Measurements from ENCODE around the gene FAM187B.
A peak's percentile ranks its signal among the peaks of the same experiment; 100 is the strongest.

The FAM187B gene

DNA sequence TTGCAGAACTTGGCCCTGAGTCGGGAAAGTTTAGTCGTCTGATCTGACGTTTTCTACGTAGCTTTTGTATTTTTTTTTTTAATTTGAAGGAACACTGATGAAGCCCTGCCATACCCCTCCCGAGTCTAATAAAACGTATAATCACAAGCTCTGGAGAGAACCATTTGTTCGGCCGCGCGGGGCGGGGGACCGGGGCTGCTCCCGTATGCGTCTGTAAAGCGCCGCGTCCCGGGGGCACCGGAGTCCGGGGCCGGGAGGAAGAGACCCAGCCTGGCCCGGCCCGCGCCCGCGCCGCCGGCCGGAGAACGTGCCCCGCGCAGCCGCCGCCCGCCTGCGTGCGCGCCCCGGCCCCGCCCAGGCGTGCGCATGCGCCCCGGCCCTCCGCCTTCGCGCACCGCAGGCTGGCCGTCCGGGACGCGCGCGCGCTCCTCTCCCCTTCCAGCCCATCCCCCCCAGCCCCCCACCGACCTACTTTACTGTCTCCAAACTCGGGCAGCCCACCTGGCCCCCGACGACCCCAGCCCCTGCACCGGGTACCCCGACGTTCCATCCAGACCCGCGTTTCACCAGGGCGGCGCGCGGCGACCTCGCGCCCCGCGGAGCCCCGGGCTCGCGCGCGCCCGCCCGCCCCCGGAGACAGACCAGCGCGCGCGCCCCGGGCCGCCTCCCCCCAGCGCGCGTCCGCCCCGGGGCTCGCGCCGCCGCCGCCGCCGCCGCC, 39.4 kb upstream of the FAM187B start:
- Histone ChIP-seq H3K4me3 (ENCODE audit: low read length) (peak overlapping the region; percentile 31), H3K4me1 (ENCODE audit: control insufficient read depth, insufficient read depth, low read length) (peaks cover 27% of the 10 kb centered on the region), H3K27me3 (ENCODE audit: control insufficient read depth, insufficient read depth, low read length) (no peaks in the 10 kb centered on the region), H3K36me3 (ENCODE audit: control insufficient read depth, insufficient read depth, low read length) (peaks cover 15% of the 10 kb centered on the region), H3K9ac (ENCODE audit: low read length) (peak overlapping the region; percentile 83), H3K9me3 (ENCODE audit: control insufficient read depth, low read length) (no peaks in the 10 kb centered on the region)

DNA sequence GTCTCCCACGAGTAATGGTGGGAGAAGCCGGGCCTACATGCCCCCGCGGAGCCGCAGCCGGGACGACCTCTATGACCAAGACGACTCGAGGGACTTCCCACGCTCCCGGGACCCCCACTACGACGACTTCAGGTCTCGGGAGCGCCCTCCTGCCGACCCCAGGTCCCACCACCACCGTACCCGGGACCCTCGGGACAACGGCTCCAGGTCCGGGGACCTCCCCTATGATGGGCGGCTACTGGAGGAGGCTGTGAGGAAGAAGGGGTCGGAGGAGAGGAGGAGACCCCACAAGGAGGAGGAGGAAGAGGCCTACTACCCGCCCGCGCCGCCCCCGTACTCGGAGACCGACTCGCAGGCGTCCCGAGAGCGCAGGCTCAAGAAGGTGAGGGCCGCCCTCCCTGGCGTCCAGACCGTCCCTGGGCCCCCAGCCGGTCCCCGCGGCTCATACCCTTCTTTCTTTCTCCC, 38.8 kb upstream of the FAM187B start:
- H3K4me1 ChIP-seq (ENCODE audit: control insufficient read depth, insufficient read depth, low read length), result peaks cover 27% of the 10 kb centered on the region
- peaks cover 15% of the 10 kb centered on the region for H3K36me3 ChIP-seq (ENCODE audit: control insufficient read depth, insufficient read depth, low read length)

DNA sequence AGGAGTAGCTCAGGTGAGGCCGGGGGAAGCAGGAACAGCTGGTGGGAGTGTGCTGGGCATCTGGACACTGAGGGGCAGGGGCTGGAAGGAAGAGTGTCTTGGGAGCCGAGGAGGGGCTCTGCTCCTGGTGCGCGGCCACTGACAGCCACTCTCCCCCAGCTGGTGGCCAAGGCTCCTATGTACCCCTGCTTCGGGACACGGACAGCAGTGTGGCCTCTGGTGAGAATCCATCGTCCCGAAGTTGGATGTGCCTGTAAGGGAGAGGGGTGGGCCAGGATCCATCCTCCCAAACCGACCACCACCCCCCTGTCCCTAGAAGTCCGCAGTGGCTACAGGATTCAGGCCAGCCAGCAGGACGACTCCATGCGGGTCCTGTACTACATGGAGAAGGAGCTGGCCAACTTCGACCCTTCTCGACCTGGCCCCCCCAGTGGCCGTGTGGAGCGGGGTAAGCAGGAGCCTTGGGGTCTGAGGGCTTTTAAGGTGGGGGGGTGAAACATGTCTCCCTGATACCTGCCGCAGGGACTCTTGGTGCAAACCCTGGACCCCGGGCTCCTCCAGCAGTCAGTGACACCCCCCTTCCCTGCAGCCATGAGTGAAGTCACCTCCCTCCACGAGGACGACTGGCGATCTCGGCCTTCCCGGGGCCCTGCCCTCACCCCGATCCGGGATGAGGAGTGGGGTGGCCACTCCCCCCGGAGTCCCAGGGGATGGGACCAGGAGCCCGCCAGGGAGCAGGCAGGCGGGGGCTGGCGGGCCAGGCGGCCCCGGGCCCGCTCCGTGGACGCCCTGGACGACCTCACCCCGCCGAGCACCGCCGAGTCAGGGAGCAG, 38.2 kb upstream of the FAM187B start:
- Histone ChIP-seq H3K4me3 (ENCODE audit: low read length) (no peak overlapping the region), H3K36me3 (ENCODE audit: control insufficient read depth, insufficient read depth, low read length) (peaks cover 15% of the 10 kb centered on the region), H3K4me1 (ENCODE audit: control insufficient read depth, insufficient read depth, low read length) (peaks cover 27% of the 10 kb centered on the region)

More for the DNA sequence above, 38.8 kb upstream of the FAM187B start:
- Histone ChIP-seq H3K4me3 (ENCODE audit: low read length) (peak overlapping the region; percentile 31), H3K9me3 (ENCODE audit: control insufficient read depth, low read length) (no peaks in the 10 kb centered on the region), H3K9ac (ENCODE audit: low read length) (peak overlapping the region; percentile 83), H3K27me3 (ENCODE audit: control insufficient read depth, insufficient read depth, low read length) (no peaks in the 10 kb centered on the region)

DNA sequence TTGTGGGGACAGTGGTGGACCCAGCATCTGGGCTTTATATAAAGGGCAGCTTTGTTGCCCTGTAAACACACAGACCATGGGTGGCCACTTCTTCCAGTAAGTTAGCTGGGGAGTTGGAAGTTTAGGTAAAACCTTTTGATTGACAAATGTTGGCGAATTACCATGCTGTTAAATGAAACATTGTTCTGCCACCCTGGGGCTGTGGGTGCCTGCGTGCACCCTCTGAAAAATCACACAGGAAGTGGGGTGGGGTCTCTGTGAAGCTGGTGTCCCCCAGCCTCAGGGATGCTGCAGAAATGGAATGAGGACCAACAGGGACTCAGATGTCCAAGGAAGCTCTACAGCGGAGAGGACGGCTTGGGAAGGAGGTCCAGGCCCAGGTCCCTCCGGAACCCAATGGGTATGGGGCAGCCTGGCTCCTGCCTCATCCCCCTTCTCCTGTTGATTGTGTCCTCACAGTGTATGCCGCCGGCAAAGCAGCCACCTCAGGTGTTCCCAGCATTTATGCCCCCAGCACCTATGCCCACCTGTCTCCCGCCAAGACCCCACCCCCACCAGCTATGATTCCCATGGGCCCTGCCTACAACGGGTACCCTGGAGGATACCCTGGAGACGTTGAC, 37.5 kb upstream of the FAM187B start:
- H3K36me3 ChIP-seq (ENCODE audit: control insufficient read depth, insufficient read depth, low read length), result peaks cover 8% of the 10 kb centered on the region
- no peaks in the 10 kb centered on the region for H3K9me3 ChIP-seq (ENCODE audit: control insufficient read depth, low read length)
- no peak overlapping the region for H3K9ac ChIP-seq (ENCODE audit: low read length)
- H3K27me3 ChIP-seq (ENCODE audit: control insufficient read depth, insufficient read depth, low read length), result no peaks in the 10 kb centered on the region
- H3K4me3 ChIP-seq (ENCODE audit: low read length), result no peak overlapping the region
- H3K4me1 ChIP-seq (ENCODE audit: control insufficient read depth, insufficient read depth, low read length), result peaks cover 27% of the 10 kb centered on the region

More for the DNA sequence above, 38.2 kb upstream of the FAM187B start:
- Histone ChIP-seq H3K27me3 (ENCODE audit: control insufficient read depth, insufficient read depth, low read length) (no peaks in the 10 kb centered on the region), H3K9me3 (ENCODE audit: control insufficient read depth, low read length) (no peaks in the 10 kb centered on the region), H3K9ac (ENCODE audit: low read length) (peak overlapping the region; percentile 83)

DNA sequence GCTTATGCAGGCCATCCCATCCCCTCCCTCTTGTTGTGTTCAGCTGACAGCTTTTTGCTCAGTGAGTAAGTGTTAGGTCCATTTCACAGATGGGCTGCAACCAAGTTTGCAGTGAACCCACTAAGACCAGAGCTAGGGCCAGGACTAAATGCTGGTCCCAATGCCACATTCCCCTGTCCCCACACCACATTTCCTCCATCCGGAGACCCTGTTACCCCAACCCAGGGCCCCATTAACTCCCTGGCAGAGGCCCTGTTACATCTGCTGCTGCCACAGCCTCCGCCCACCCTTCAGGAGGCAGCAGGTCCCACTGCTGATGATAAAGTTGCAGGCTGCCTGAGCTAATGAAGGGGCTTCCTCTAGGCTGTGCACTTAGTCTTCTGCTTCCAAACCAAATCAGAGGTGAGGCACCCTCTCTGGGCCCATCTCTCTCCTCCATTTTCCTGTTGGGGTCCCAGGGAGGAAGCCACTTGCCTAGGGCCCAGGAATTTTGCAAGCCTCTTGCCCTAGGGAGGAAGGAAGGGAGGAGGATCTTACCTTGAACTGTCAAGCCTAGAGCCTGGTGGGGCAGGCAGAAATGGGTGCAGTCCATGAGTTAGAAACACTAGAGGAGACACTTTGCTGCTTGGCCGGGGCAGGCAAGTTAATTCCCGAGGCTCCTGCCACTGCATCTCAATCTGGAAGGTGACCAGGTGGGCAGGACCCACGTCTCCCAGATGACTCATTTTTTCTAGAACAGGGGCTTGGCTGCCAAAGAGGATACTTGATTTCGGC, 36.8 kb upstream of the FAM187B start:
- Histone ChIP-seq H3K4me1 (ENCODE audit: control insufficient read depth, insufficient read depth, low read length) (peaks cover 27% of the 10 kb centered on the region), H3K4me3 (ENCODE audit: low read length) (no peak overlapping the region), H3K27me3 (ENCODE audit: control insufficient read depth, insufficient read depth, low read length) (no peaks in the 10 kb centered on the region), H3K36me3 (ENCODE audit: control insufficient read depth, insufficient read depth, low read length) (peaks cover 6% of the 10 kb centered on the region), H3K9ac (ENCODE audit: low read length) (no peak overlapping the region), H3K9me3 (ENCODE audit: control insufficient read depth, low read length) (no peaks in the 10 kb centered on the region)

DNA sequence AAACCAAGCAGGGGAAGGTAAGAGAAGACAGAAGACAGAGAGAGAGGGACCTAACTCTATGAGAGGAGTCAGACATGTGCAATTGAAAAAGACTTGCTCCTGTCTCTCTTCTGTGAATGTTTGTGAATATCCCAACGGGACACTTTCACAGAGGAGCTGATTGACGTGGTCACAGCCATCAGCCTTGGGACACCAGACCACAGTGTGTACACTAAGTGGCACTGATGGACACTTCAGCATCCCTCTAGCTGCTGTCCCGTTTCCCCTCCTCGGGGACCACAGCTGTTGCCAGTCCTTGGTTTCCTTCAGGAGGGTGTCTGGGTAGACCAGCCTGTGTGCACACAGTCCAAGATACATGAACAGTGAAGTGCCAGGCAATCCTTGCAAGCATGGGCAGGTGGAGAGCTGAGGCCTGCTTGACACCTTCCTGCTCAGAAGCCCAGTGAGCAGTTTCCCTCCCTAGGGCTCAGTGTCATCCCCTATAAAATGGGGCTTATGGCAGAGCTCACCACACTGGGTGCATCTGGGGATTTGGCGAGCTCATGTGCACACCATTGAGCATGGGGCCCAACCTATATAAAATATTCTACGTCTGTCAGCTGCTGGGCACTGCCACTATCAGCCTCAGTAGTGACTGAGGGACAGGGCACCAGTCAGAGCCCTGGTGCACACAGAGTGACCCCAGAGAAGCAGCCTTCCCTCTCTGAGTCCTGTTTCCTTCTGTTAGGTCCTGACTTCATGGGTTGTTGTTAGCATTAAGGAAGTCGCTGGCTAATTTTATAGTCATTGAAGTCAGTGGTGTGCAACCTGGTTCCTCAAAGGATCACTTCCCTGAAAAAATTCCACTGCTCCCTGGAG, 36.0 kb upstream of the FAM187B start:
- no peaks in the 10 kb centered on the region for H3K27me3 ChIP-seq (ENCODE audit: control insufficient read depth, insufficient read depth, low read length)
- no peak overlapping the region for H3K9ac ChIP-seq (ENCODE audit: low read length)
- H3K4me3 ChIP-seq (ENCODE audit: low read length), result no peak overlapping the region
- H3K4me1 ChIP-seq (ENCODE audit: control insufficient read depth, insufficient read depth, low read length), result peaks cover 21% of the 10 kb centered on the region
- H3K9me3 ChIP-seq (ENCODE audit: control insufficient read depth, low read length), result no peaks in the 10 kb centered on the region
- H3K36me3 ChIP-seq (ENCODE audit: control insufficient read depth, insufficient read depth, low read length), result peaks cover 6% of the 10 kb centered on the region

DNA sequence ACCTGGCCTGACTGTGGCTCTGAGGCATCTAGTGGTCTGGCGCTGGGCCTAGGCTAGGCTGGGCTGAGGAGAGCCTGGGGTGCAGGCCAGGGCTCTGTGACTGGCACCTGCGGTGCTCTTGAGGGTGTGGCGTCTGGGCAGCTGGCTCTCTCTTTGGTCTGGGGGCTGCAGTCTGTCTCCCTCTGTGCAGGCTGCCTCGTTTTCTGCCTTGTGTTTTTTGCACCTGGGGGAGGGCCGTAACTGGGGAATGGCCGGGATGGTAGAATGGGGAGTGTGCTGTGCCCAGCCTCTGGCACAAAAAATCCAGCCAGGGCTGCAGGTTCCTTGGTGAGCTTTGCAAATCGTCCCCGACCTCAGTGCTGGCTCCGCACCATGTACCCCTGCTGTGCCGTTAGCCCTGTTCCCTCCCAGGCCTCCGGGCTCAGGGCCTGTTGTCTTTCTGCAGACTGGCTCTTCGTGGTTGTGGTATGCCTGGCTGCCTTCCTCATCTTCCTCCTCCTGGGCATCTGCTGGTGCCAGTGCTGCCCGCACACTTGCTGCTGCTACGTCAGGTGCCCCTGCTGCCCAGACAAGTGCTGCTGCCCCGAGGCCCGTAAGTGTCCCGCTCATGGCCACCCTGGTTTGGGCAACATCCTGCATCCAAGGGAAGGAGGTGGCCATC, 33.7 kb upstream of the FAM187B start:
- no peak overlapping the region for H3K4me3 ChIP-seq (ENCODE audit: low read length)
- no peak overlapping the region for H3K9ac ChIP-seq (ENCODE audit: low read length)
- peaks cover 6% of the 10 kb centered on the region for H3K36me3 ChIP-seq (ENCODE audit: control insufficient read depth, insufficient read depth, low read length)
- no peaks in the 10 kb centered on the region for H3K27me3 ChIP-seq (ENCODE audit: control insufficient read depth, insufficient read depth, low read length)
- no peaks in the 10 kb centered on the region for H3K9me3 ChIP-seq (ENCODE audit: control insufficient read depth, low read length)
- H3K4me1 ChIP-seq (ENCODE audit: control insufficient read depth, insufficient read depth, low read length), result peaks cover 20% of the 10 kb centered on the region

DNA sequence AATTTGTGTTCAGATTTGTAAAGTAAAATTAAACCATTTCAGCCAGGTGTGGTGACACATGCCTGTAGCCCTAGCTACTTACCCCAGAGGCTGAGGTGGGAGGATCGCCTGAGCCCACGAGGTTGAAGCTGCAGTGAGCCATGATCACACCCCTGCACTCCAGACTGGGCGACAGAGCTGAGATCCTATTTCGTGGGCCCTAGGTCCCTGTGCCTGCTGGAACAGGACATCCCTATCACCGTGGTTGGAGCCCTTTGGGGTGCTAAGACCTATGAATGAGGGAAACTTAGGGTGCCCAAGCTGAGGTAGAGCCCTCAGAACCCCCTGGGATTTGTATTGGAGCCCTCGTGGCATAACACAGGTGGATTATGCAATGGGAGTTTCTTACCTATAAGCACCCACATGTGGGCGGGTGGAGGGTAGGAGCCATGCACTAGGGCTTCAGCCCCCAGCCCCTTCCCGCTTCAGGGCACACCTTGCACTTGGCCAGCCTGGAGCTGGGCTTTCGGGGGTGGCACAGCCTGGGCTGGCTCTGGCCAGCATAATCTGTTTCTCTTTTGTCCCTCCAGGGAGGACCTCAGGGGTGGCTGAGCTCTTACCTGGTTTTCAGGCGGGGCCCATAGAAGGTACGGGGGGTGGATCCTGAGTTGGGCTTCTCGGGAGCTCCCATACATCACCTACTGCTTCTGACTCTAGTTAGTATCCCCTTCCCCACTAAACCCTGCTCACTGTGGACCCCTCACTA, 33.0 kb upstream of the FAM187B start:
- Histone ChIP-seq H3K9ac (ENCODE audit: low read length) (no peak overlapping the region), H3K4me3 (ENCODE audit: low read length) (no peak overlapping the region), H3K4me1 (ENCODE audit: control insufficient read depth, insufficient read depth, low read length) (peaks cover 16% of the 10 kb centered on the region), H3K36me3 (ENCODE audit: control insufficient read depth, insufficient read depth, low read length) (peaks cover 6% of the 10 kb centered on the region), H3K27me3 (ENCODE audit: control insufficient read depth, insufficient read depth, low read length) (no peaks in the 10 kb centered on the region), H3K9me3 (ENCODE audit: control insufficient read depth, low read length) (no peaks in the 10 kb centered on the region)

DNA sequence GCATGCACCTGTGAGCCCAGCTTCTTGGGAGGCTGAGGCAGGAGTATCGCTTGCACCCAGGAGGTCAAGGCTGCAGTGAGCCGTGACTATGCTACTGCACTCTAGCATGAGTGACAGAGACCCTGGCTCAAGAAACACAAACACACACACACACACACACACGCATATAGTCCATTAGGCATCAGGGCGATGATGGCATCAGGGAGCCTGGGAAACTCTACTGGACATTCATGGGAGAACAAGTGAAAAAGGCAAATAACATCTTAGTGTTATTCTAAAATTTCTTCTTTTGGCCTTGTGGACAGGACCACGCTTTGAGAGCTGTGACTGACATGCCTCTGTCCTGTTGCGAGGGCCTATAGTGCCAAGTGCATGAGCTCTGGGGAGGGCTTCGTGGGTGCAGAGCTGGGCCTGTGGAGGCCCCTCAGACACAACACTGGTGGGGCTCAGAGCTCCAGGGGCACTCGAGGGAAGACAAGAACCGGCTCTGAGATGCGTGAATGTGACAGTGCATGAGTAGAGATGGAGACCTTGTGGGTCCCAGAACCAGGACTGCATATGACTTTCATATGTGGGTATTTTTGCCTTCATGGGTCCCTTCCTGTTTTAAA, 32.3 kb upstream of the FAM187B start:
- H3K27me3 ChIP-seq (ENCODE audit: control insufficient read depth, insufficient read depth, low read length), result no peaks in the 10 kb centered on the region
- H3K9me3 ChIP-seq (ENCODE audit: control insufficient read depth, low read length), result no peaks in the 10 kb centered on the region
- H3K4me3 ChIP-seq (ENCODE audit: low read length), result no peak overlapping the region
- H3K9ac ChIP-seq (ENCODE audit: low read length), result no peak overlapping the region
- peaks cover 6% of the 10 kb centered on the region for H3K36me3 ChIP-seq (ENCODE audit: control insufficient read depth, insufficient read depth, low read length)
- peaks cover 14% of the 10 kb centered on the region for H3K4me1 ChIP-seq (ENCODE audit: control insufficient read depth, insufficient read depth, low read length)

DNA sequence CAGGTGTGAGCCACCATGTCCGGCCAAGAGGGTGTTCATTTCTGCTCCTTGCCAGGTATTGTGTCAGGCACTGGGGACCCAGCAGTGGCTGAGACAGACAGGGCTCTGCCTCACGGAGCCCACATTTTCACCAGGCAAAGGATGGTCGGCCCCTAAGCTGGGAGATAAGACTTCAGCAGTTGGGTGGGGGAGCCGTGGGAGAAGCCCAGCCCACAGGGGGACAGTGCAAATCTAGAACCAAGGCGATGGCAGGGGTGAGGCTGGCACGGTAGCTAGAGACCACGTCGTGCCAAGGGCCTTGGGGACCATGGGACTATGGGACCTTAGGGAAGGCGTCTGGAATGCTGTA, 28.5 kb upstream of the FAM187B start:
- no peaks in the 10 kb centered on the region for H3K27me3 ChIP-seq (ENCODE audit: control insufficient read depth, insufficient read depth, low read length)
- H3K9me3 ChIP-seq (ENCODE audit: control insufficient read depth, low read length), result no peaks in the 10 kb centered on the region
- H3K36me3 ChIP-seq (ENCODE audit: control insufficient read depth, insufficient read depth, low read length), result no peaks in the 10 kb centered on the region
- no peak overlapping the region for H3K9ac ChIP-seq (ENCODE audit: low read length)
- no peak overlapping the region for H3K4me3 ChIP-seq (ENCODE audit: low read length)
- peaks cover 28% of the 10 kb centered on the region for H3K4me1 ChIP-seq (ENCODE audit: control insufficient read depth, insufficient read depth, low read length)
